ENCODE data around the gene GAS7.

GAS7 gene

DNA sequence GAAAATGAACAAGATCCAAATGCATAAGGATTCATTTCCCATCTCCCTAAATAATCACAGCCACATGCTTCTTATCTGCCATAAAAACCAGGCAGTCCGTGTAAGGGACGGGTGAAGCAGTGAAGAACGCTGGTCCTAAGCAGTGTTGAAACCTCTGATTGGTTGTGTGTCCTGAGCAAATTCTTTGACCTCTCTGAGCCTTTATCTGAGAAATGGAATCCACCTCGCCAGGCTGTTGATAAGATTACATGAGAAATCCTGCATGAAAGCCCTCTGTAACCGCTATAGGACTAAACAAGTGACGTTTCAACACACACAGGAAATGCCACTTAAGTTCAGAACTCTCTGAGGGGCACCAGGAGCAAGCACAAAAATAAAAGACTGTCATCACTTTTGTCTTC is 26.8 kb downstream of the GAS7 start:
- no peak for DNase-seq (ENCODE audit: low read depth in 3 of 3)

GRCh38 chr17:10171122-10171571 is 27.3 kb downstream of the GAS7 start:
- DNase-seq (ENCODE audit: low read depth in 3 of 3): no peak

GRCh38 chr17:10170233-10170632 is 28.2 kb downstream of the GAS7 start:
- DNase-seq (ENCODE audit: low read depth in 3 of 3): no peak

- DNase-seq (ENCODE audit: low read depth in 3 of 3): no peak
These were observed 29.1 kb downstream of the GAS7 start for GRCh38 chr17:10169290-10169689.

- DNase-seq (ENCODE audit: low read depth in 3 of 3): no peak
These were observed 32.0 kb downstream of the GAS7 start for GRCh38 chr17:10166176-10166935.

DNA sequence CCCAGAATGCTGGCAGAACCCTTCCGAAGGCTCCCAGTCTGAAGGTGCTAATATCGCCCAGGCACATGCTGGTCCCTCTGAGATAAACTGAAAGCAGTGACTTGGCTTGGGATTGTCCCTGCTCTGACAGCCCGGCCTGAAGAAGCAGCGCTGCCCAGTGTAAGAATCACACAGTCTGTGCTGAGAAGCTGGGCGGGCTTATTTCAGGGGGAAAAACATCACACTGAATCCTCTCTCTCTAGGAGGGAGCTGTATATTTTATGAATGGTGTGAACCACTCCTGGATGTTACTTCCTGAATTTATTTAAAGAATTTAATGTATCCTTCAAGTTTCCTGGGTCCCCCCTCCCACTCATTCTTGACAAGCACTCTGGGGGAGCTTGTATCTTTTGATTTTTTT is 36.3 kb downstream of the GAS7 start:
- DNase-seq (ENCODE audit: low read depth in 3 of 3): no peak

DNA sequence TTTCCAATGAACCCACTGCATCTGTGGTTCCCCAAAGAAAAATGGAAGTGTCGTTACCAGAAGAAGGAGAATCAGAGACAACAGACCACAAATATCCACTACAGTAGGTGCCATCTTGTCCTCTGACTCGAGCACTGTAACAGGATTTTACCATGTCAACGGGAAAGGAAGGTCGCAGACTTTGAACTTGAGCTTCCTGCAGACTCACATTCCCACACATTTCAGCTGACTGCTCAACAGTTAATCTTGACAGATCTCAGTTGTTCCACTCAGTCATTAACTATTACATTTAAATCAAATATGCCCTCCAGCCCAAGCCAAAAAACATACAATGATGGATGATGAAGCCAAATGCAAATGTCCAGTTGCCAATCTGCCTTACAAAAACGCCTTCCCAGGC is 37.0 kb downstream of the GAS7 start:
- DNase-seq (ENCODE audit: low read depth in 3 of 3): no peak

GRCh38 chr17:10156948-10157607 is 41.3 kb downstream of the GAS7 start:
- DNase-seq (ENCODE audit: low read depth in 3 of 3): no peak

DNA sequence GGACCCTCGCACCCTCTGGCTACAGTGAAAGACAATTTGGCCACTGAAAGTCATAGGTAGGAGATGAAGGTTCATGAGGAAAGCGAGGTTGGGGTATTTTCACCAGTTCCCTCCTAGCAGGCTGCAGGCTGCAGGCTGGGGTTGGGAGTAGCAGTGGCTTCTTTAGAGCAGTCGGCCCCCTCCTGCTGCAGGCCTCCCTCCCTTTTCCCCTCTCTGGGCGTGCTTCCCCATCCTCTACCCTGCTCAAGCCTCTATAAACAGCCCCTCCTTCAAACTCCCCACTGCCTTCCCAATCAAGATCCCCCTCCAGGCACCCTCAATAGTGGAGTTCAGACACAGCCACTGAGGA is 41.8 kb downstream of the GAS7 start:
- no peak for DNase-seq (ENCODE audit: low read depth in 3 of 3)

- no peak for DNase-seq (ENCODE audit: low read depth in 3 of 3)
These were observed 42.4 kb downstream of the GAS7 start for GRCh38 chr17:10156077-10156435.

GRCh38 chr17:10155371-10156076 is 42.9 kb downstream of the GAS7 start:
- no peak for DNase-seq (ENCODE audit: low read depth in 3 of 3)

DNA sequence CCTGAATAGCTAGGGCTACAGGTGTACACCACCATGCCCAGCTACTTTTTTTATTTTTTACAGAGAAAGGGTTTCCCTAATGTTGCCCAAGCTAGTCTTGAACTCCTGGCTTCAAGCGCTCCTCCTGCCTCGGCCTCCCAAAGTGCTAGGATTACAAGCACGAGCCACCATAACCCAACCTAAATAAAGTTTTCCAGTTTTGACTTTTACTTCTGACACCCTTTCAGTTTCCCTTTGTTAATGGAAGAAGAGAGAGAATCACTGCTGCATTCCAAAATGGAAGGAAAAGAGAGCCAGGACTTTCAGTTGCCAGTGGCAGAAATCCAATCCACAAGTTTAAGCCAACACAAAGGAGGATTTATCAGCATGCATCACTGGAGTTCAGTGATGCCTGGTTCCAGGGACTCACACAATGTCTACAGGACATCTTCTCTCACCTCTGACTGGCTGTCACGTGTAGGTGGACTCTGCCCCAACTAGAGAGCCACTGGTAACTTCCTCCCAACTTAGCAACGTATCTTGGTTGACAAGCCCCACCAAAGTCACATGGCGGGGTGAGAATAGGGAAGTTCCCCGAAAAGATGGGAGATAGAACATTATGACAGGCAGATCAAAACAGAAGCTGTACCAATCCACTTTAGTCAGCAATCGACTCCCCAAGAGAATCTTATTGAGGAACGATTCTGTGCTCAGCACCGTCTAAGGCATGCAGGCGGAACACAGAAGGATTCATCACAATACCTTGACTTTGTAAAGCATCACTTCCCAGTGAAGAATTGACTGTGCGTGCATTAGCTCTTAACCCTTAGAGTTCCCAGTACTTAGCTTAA is 46.5 kb downstream of the GAS7 start:
- no peak for DNase-seq (ENCODE audit: low read depth in 3 of 3)

GRCh38 chr17:10149573-10150399 is 48.6 kb downstream of the GAS7 start:
- no peak for DNase-seq (ENCODE audit: low read depth in 3 of 3)

DNA sequence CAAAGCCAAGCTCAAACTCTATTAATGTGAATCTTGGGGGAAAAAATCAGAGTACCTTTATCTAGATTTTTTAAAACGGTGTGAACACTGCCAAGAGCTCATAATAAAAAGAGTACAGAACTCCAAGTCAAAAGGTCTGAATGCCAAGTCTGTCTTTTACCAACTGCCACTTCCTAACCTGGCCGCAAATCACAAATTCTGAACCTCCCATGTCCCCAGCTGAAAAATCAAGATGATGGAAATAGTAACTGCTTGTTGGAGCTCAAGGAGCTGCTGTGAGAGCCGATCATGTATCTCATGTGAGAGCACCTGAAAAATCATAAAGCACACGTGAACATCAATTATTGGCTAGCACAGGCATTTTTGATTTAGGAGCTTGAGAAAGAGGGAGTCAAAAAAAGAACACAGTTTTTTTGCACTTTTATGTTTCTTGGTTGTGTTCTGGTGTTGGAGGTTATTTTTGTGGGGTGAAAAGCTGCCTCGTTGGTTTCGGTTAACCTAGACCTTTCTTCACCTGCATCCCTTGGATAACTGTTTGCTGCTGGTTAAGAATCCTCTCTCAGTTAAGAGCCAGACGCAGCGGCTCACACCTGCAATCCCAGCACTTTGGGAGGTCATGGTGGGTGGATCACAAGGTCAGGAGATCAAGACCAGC is 50.5 kb downstream of the GAS7 start:
- no peak for DNase-seq (ENCODE audit: low read depth in 3 of 3)

GRCh38 chr17:10147040-10147439 is 51.4 kb downstream of the GAS7 start:
- no peak for DNase-seq (ENCODE audit: low read depth in 3 of 3)

- no peak for DNase-seq (ENCODE audit: low read depth in 3 of 3)
These were observed 53.4 kb downstream of the GAS7 start for GRCh38 chr17:10144982-10145381.

GRCh38 chr17:10144456-10144855 is 54.0 kb downstream of the GAS7 start:
- no peak for DNase-seq (ENCODE audit: low read depth in 3 of 3)

- DNase-seq (ENCODE audit: low read depth in 3 of 3): no peak
These were observed 57.0 kb downstream of the GAS7 start for GRCh38 chr17:10141436-10141835.

DNA sequence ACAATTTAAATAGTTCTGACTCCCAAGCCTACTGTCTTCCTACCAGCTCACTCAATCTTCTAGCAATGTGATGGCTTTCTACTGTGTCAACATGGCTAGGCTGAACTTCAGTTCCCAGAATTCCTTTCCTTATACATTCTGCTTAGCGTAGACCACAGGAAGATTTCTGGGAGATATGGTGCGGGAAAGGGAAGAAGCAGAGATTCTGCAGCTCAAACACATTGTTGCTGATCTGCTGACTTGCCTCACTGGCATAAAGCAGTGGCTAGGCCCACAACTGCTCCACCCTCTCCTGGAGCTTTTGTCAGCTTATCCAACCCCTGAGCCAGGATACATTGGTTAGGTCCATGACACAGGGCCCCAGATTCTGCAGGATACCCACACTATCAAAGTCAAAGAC is 58.8 kb downstream of the GAS7 start:
- DNase-seq (ENCODE audit: low read depth in 3 of 3): no peak

- no peak for DNase-seq (ENCODE audit: low read depth in 3 of 3)
These were observed 62.0 kb downstream of the GAS7 start for GRCh38 chr17:10136258-10136981.

Data from stimulated activated CD4-positive, alpha-beta T cell treated with anti-CD3 and anti-CD28 coated beads, TNF-alpha, amount 100 ng/mL, for 24 hours (primary cell).